SK-N-MC (cell line): ENCODE measurements around the gene FBXL7.

Experiments used
- EZH2 ChIP-seq: fragments of 200-600 bp; sonication (generic); IDR thresholded peaks from one replicate; pipeline ENCODE4 v1.6.1; 2017; ENCODE audit warnings: antibody characterized with exemption
- POLR2AphosphoS5 ChIP-seq: IDR thresholded peaks from 2 replicates; pipeline ENCODE4 v1.6.1; 2012; ENCODE audit warnings: mild to moderate bottlenecking, low read depth, low read length, borderline replicate concordance

DNA sequence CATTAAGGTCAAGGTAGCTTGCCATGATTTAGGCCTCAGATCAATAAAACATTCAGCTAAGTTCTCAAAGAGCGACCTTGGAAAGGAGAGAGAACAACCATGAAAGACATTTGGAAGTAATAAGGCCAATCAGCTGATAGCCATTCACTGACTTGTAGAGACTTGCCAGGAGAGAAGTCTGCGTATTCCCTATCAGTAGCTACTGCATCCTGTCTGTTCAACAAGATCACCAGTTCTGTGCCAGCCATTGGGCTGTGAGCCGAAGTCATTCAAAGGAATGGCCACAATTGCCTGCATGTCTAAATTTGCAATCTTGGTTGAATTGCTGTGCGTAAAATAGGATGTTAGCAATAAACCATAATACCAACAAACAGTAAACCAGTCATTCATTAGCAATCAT is 219.8 kb downstream of the FBXL7 start:
- no peak for TF ChIP-seq POLR2AphosphoS5
- TF ChIP-seq EZH2: no peak
